ENCODE results near the gene HPGDS. TPM values are rescaled to one million over a fixed set of nuclear protein-coding genes. Genes with fewer than 3 reads are reported as not detected.

HPGDS gene
- total and polyA plus RNA-seq, 12 donors, result 0.48 to 3.1 (median 1.3) TPM

DNA sequence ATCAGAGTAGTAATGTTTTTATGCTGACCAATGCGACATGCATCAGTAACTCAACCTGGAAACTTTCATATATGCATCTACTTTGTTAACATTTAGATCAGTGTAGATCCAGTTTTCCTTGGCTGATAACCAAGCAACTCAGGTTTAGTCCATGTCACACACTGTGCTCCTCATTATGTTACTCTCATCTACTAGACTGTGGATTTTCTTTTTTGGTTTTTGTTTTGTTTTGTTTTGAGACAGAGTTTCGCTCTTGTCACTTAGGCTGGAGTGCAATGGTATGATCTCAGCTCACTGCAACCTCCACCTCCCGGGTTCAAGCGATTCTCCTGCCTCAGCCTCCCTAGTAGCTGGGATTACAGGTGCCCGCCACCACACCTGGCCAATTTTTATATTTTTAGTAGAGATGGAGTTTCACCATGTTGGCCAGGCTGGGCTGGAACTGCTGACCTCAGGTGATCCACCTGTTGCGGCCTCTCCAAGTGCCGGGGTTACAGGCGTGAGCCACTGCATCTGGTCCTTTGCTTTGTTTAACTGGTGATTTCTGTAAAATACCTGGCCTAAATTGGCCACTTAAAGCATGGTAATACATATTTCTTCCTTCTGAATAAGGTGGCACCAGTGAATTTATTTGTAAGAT, 86.4 kb downstream of the HPGDS start:
- Histone ChIP-seq H3K9me3 (replicated peaks in 1 of 3) (no peaks in the 10 kb centered on the region), H3K27me3 (no peaks in the 10 kb centered on the region), H3K27ac (no peak overlapping the region), H3K4me3 (no peak overlapping the region), H3K36me3 (replicated peaks in 1 of 2) (peaks cover 0 to 13% of the 10 kb centered on the region in 2 donors), H3K4me1 (replicated peaks in 1 of 2) (no peaks in the 10 kb centered on the region)
- WGBS, 4 donors, result 94 to 100% (median 95%) methylated on average over 8 of the region's 8 CpGs
- TF ChIP-seq POLR2A (IDR thresholded peaks at IDR 0.05), result no peak
- TF ChIP-seq, protein P1, sequence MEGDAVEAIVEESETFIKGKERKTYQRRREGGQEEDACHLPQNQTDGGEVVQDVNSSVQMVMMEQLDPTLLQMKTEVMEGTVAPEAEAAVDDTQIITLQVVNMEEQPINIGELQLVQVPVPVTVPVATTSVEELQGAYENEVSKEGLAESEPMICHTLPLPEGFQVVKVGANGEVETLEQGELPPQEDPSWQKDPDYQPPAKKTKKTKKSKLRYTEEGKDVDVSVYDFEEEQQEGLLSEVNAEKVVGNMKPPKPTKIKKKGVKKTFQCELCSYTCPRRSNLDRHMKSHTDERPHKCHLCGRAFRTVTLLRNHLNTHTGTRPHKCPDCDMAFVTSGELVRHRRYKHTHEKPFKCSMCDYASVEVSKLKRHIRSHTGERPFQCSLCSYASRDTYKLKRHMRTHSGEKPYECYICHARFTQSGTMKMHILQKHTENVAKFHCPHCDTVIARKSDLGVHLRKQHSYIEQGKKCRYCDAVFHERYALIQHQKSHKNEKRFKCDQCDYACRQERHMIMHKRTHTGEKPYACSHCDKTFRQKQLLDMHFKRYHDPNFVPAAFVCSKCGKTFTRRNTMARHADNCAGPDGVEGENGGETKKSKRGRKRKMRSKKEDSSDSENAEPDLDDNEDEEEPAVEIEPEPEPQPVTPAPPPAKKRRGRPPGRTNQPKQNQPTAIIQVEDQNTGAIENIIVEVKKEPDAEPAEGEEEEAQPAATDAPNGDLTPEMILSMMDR (IDR thresholded peaks at IDR 0.05), result no peak
- no peak for DNase-seq
- intact Hi-C loops (cut with DNase I), result no loop called here

DNA sequence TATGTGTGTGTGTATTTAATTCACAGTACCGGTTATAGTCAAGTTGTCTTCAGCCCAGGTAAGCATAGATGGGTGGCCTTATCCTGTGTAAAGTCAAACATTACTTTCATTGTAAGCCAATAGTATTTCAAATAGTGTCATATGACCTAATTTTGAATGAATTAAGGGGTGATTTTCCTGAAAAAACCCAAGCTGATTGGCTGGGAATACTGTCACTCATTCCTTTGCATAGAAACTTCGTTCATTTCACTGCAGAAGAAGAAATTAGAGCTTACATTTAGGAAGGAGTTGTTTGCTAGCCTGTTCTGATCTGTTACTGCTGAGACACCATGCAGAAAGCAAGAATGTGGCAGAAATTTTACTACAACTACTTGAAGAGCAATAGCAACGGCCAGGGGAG, 89.6 kb downstream of the HPGDS start:
- Histone ChIP-seq H3K27ac (no peak overlapping the region), H3K36me3 (replicated peaks in 1 of 2) (peaks cover 0 to 18% of the 10 kb centered on the region in 2 donors), H3K4me3 (no peak overlapping the region), H3K9me3 (replicated peaks in 1 of 3) (no peaks in the 10 kb centered on the region), H3K27me3 (no peaks in the 10 kb centered on the region), H3K4me1 (replicated peaks in 1 of 2) (no peaks in the 10 kb centered on the region)
- no peak for DNase-seq
- intact Hi-C loops (cut with DNase I), result no loop called here
- no peak for TF ChIP-seq POLR2A (IDR thresholded peaks at IDR 0.05)
- TF ChIP-seq, protein P1 (IDR thresholded peaks at IDR 0.05), result no peak
- WGBS, 4 donors, result 91 to 94% (median 92%) methylated on average over 3 of the region's 3 CpGs

DNA sequence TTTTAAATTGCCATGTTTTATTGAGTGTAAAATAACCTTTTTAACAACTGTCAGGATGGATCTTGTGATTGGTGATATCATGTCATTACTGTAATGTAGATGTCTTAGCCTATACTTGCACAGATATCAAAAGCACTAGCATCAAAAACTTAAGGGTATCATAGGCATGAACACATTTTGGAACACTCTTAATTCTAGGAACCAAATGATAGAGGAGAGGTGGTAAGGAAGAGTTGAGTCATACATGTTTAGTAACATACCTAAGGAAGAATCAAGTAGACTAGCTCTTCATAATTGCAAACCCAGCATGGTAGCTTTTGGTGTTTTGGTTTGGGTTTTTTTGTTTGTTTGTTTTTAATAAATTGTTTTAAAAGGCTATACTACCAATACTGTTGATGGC, 91.5 kb downstream of the HPGDS start:
- no peak overlapping the region for H3K27ac ChIP-seq
- no peaks in the 10 kb centered on the region for H3K4me1 ChIP-seq (replicated peaks in 1 of 2)
- no peaks in the 10 kb centered on the region for H3K9me3 ChIP-seq (replicated peaks in 1 of 3)
- intact Hi-C loops (cut with DNase I), result no loop called here
- no peak for DNase-seq
- no peaks in the 10 kb centered on the region for H3K27me3 ChIP-seq
- H3K4me3 ChIP-seq, result no peak overlapping the region
- peaks cover 0 to 23% of the 10 kb centered on the region in 2 donors for H3K36me3 ChIP-seq (replicated peaks in 1 of 2)
- TF ChIP-seq, protein P1 (IDR thresholded peaks at IDR 0.05), result no peak
- no peak for TF ChIP-seq POLR2A (IDR thresholded peaks at IDR 0.05)

Other genes with a start within 250 kb of the HPGDS start
- 10 to 100 TPM; 12.1 to 51.9 (median 22.6) TPM for gene SMARCAD1, start 135.0 kb downstream of the HPGDS start, total RNA-seq
- gene SMARCAD1, start 135.0 kb downstream of the HPGDS start, polyA plus RNA-seq, result 10 to 100 TPM in 2 of 3 donors, 1 to 10 TPM in 1; 9.0 to 30.8 (median 10.4) TPM
- gene PDLIM5, start 109.1 kb upstream of the HPGDS start, total RNA-seq, result 100 to 1,000 TPM in 4 of 9 donors, 10 to 100 TPM in 5; 53.9 to 150 (median 92.5) TPM
- 10 to 100 TPM; 26.2 to 92.4 (median 28.9) TPM for gene PDLIM5, start 109.1 kb upstream of the HPGDS start, polyA plus RNA-seq